H1 (cell line): ENCODE measurements around the gene CRTAC1. TPM values are rescaled to one million over a fixed set of nuclear protein-coding genes. Genes with fewer than 3 reads are reported as not detected.

Experiments used
- CTCF ChIP-seq, 3 experiments: IDR thresholded peaks; 1 replicate in 2 of 3; 2 replicates in 1 of 3; pipeline versions ENCODE4 v1.5.1 to v1.6.1; 2011; ENCODE audit warnings: low read length in 3 of 3, mild to moderate bottlenecking in 3 of 3, inconsistent platforms in 2 of 3, low read depth in 1 of 3, moderate library complexity in 1 of 3; ENCODE audit not compliant: insufficient read depth in 1 of 3; ENCODE audit errors: control extremely low read depth in 1 of 3
- EGR1 ChIP-seq: IDR thresholded peaks from 2 replicates; pipeline ENCODE4 v1.6.1; 2011; ENCODE audit warnings: low read depth, low read length, borderline replicate concordance
- HDAC2 ChIP-seq, 2 experiments: fragments of 300-600 bp in 1 of 2; sonication (generic) in 1 of 2; IDR thresholded peaks; 2 replicates each; pipeline ENCODE4 v1.6.1; 2011 to 2012; ENCODE audit warnings: low read depth in 2 of 2, low read length in 2 of 2, mild to moderate bottlenecking in 2 of 2, moderate library complexity in 2 of 2, borderline replicate concordance in 1 of 2, inconsistent platforms in 1 of 2
- POLR2AphosphoS5 ChIP-seq: IDR thresholded peaks from 2 replicates; pipeline ENCODE4 v1.6.1; 2011; ENCODE audit warnings: low read depth, low read length
- RBBP5 ChIP-seq: IDR thresholded peaks from 2 replicates; pipeline ENCODE4 v1.7.1; 2012; ENCODE audit warnings: low read depth, mild to moderate bottlenecking, inconsistent platforms, low read length, moderate library complexity, borderline replicate concordance
- SIN3A ChIP-seq, 2 experiments: IDR thresholded peaks in 1 of 2; conservative IDR thresholded peaks in 1 of 2; 2 replicates each; pipeline ENCODE4 v1.6.1; 2011 to 2012; ENCODE audit warnings: low read length in 2 of 2, improper control_type of control experiment in 1 of 2, low read depth in 1 of 2, mild to moderate bottlenecking in 1 of 2
- SRF ChIP-seq: IDR thresholded peaks from 2 replicates; pipeline ENCODE4 v1.6.1; 2011; ENCODE audit warnings: mild to moderate bottlenecking, low read depth, low read length, moderate library complexity
- TAF7 ChIP-seq: optimal IDR thresholded peaks from 2 replicates; pipeline ENCODE3; 2011; ENCODE audit warnings: low read depth, mild to moderate bottlenecking, inconsistent platforms, low read length, moderate library complexity, borderline replicate concordance
- YY1 ChIP-seq: IDR thresholded peaks from 2 replicates; pipeline ENCODE4 v1.6.1; 2011; ENCODE audit warnings: low read depth, mild to moderate bottlenecking, low read length
- polyA plus RNA-seq, 7 experiments: library from polyadenylated mRNA; depleted of rRNA in 3 of 7; stranded (reverse) in 5 of 7; unstranded in 2 of 7; fragments of >200 nt in 5 of 7; fragments of 200-250 nt in 2 of 7; gene quantifications; 1 replicate in 5 of 7; 2 replicates in 1 of 7; 4 replicates in 1 of 7; pipeline versions ENCODE4 v1.2.1 to v1.2.3, GENCODE V29; 2011 to 2013; ENCODE audit warnings: missing spikeins in 2 of 7, mixed read lengths in 2 of 7
- total RNA-seq: library from RNA; stranded (reverse); fragmentation: NEBNext Ultra II Directional; extraction: Animal tissue kit (Norgen Biotek cat#: 25700); gene quantifications from 2 replicates; pipeline ENCODE4 v1.2.1, GENCODE V29; 2021

The CRTAC1 gene
- total and polyA plus RNA-seq, 2 of the 8 experiments (the other 6 are each of a cell fraction or from before 2014, with no cell fraction given), result 0.91 to 1.2 TPM

- TF ChIP-seq SIN3A (conservative IDR thresholded peaks at IDR 0.05 in 1 of 2, IDR thresholded peaks at IDR 0.05 in 1 of 2; ENCODE audit: low read depth in 1 of 2, low read length in 2 of 2) (peak in 1 of 2 experiments; percentile 34; a peak in 1 of 4 replicates), SRF (no peak), POLR2AphosphoS5 (0 out of 2 replicates have a peak, but pooled peaks have one; percentile 54), CTCF (IDR thresholded peaks at IDR 0.05; ENCODE audit: control extremely low read depth in 1 of 3, insufficient read depth in 1 of 3, low read depth in 1 of 3, low read length in 3 of 3) (peak in 1 of 3 experiments; percentile 3; a peak in 1 of 4 replicates), RBBP5 (no peak), HDAC2 (IDR thresholded peaks at IDR 0.05; ENCODE audit: borderline replicate concordance in 1 of 2, low read depth in 2 of 2, low read length in 2 of 2) (0 out of 4 replicates have a peak, but pooled peaks of 1 of the 2 experiments have one; percentile 22), TAF7 (peak; percentile 86), EGR1 (no peak), YY1 (0 out of 2 replicates have a peak, but pooled peaks have one; percentile 12)
Observed at GRCh38 chr10:98030093-98030821, at the start of gene CRTAC1 (continued).
